ENCODE measurements around the gene CCDC47. TPM values are rescaled to one million over a fixed set of nuclear protein-coding genes. Genes with fewer than 3 reads are reported as not detected.

CCDC47 gene
- total RNA-seq, 1 donor from 2014 or later = 92.8 TPM

DNA sequence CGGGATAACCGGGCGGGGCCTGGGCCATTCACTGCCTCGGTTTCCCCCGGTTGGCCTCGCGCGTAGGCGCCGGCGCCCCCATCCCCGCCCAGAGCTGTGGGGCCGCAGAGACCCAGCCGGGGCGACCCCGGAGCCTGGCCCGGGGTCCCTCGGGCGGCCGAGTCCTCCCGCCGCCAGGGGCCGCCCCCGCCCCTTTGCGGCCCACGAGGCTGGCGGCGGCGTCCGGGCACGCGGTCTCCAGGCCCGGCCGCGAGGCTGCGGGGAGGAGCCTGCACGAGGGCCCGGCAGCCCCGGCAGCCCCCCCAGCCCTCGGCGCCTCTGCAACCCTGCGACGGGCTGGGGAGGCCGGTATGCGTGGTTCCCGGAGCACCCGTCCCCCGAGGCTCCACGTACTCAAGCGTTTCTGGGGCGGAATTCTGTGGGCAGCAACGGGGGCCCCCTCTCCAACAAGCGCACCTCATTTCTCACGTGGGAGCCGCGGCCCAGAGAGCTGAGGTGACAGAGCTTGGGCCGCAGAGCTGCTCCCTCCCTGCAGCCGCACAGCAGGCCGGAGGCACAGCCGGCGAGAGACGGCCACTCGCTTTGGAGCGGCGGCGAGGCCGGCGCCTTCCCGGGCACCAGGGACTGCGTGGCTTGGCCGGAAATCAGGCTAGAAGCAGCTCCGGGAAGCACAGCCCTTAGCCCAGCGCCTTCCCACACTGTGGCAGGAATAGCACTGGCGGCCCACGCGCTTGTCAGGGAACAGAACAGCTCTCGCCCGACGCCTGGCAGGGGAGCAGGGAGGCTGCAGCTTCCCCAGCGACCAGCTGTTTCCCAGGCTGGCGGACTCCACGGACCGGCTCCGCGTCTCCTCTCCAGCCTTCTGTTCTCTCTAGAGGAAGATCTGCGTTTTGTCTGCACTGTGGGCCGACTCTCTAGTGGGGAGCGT is 72.6 kb downstream of the CCDC47 start:
- peaks cover 11% of the 10 kb centered on the region for H3K4me1 ChIP-seq (ENCODE audit: insufficient read depth, low read length)
- no peak for TF ChIP-seq EZH2 (IDR thresholded peaks at IDR 0.05; ENCODE audit: insufficient read depth, low read length)
- TF ChIP-seq, protein P1, sequence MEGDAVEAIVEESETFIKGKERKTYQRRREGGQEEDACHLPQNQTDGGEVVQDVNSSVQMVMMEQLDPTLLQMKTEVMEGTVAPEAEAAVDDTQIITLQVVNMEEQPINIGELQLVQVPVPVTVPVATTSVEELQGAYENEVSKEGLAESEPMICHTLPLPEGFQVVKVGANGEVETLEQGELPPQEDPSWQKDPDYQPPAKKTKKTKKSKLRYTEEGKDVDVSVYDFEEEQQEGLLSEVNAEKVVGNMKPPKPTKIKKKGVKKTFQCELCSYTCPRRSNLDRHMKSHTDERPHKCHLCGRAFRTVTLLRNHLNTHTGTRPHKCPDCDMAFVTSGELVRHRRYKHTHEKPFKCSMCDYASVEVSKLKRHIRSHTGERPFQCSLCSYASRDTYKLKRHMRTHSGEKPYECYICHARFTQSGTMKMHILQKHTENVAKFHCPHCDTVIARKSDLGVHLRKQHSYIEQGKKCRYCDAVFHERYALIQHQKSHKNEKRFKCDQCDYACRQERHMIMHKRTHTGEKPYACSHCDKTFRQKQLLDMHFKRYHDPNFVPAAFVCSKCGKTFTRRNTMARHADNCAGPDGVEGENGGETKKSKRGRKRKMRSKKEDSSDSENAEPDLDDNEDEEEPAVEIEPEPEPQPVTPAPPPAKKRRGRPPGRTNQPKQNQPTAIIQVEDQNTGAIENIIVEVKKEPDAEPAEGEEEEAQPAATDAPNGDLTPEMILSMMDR (IDR thresholded peaks at IDR 0.05; ENCODE audit: insufficient read depth, low read depth, low read length) = no peak
- H2AFZ ChIP-seq (ENCODE audit: low read depth, low read length) = peak overlapping the region; percentile 60
- peaks cover 4% of the 10 kb centered on the region for H3K79me2 ChIP-seq (ENCODE audit: insufficient read depth, low read length)
- Mint-ChIP-seq H3K36me3 (ENCODE audit: low read depth, unreplicated experiment) (peaks cover 19% of the 10 kb centered on the region), H3K27me3 (ENCODE audit: low read depth, unreplicated experiment) (no peaks in the 10 kb centered on the region), H3K9me3 (ENCODE audit: unreplicated experiment) (peaks cover 2% of the 10 kb centered on the region), H3K27ac (ENCODE audit: unreplicated experiment) (peak overlapping the region; percentile 34), H3K4me3 (ENCODE audit: unreplicated experiment) (peak overlapping the region; percentile 79), H3K4me1 (ENCODE audit: low read depth, unreplicated experiment) (peaks cover 4% of the 10 kb centered on the region)
- DNase-seq (ENCODE audit: low read depth) = peak; percentile 50
- H3K4me3 ChIP-seq (ENCODE audit: insufficient read depth, low read depth, low read length) = peak overlapping the region; percentile 33
- peaks cover 4% of the 10 kb centered on the region for H3K36me3 ChIP-seq (ENCODE audit: insufficient read depth, low read length)
- FAIRE-seq = no peak
- H3K27me3 ChIP-seq (ENCODE audit: insufficient read depth, low read length) = no peaks in the 10 kb centered on the region
- peak overlapping the region; percentile 90 for H3K4me2 ChIP-seq (ENCODE audit: low read length)
- peak overlapping the region; percentile 60 for H3K9ac ChIP-seq (ENCODE audit: low read length)
- no peak overlapping the region for H3K27ac ChIP-seq (ENCODE audit: low read depth, low read length)
- peaks cover 34% of the 10 kb centered on the region for H4K20me1 ChIP-seq (ENCODE audit: insufficient read depth, low read length)
- no peaks in the 10 kb centered on the region for H3K9me3 ChIP-seq (ENCODE audit: insufficient read depth, low read depth, low read length)

GRCh38 chr17:63699638-63700527 is 73.5 kb downstream of the CCDC47 start, which contains the start of gene LIMD2:
LIMD2 (minus strand) TSS chr17:63700125; CDS start chr17:63699298, 827 bp downstream.
- Mint-ChIP-seq H3K36me3 (ENCODE audit: low read depth, unreplicated experiment) (peaks cover 15% of the 10 kb centered on the region), H3K27me3 (ENCODE audit: low read depth, unreplicated experiment) (no peaks in the 10 kb centered on the region), H3K4me1 (ENCODE audit: low read depth, unreplicated experiment) (peaks cover 4% of the 10 kb centered on the region), H3K27ac (ENCODE audit: unreplicated experiment) (no peak within 1 kb of the TSS), H3K9me3 (ENCODE audit: unreplicated experiment) (peaks cover 2% of the 10 kb centered on the region), H3K4me3 (ENCODE audit: unreplicated experiment) (peak within 1 kb of the TSS; percentile 84)
- Histone ChIP-seq H3K79me2 (ENCODE audit: insufficient read depth, low read length) (peaks cover 4% of the 10 kb centered on the region), H3K9me3 (ENCODE audit: insufficient read depth, low read depth, low read length) (no peaks in the 10 kb centered on the region), H3K36me3 (ENCODE audit: insufficient read depth, low read length) (peaks cover 4% of the 10 kb centered on the region), H3K9ac (ENCODE audit: low read length) (peak within 1 kb of the TSS; percentile 68), H4K20me1 (ENCODE audit: insufficient read depth, low read length) (peaks cover 35% of the 10 kb centered on the region), H3K4me2 (ENCODE audit: low read length) (peak within 1 kb of the TSS; percentile 90), H3K4me1 (ENCODE audit: insufficient read depth, low read length) (peaks cover 11% of the 10 kb centered on the region), H2AFZ (ENCODE audit: low read depth, low read length) (peak within 1 kb of the TSS; percentile 60), H3K4me3 (ENCODE audit: insufficient read depth, low read depth, low read length) (peak within 1 kb of the TSS; percentile 61), H3K27ac (ENCODE audit: low read depth, low read length) (peak within 1 kb of the TSS; percentile 2), H3K27me3 (ENCODE audit: insufficient read depth, low read length) (no peaks in the 10 kb centered on the region)
- TF ChIP-seq, protein P1 (IDR thresholded peaks at IDR 0.05; ENCODE audit: insufficient read depth, low read depth, low read length) = no peak
- TF ChIP-seq EZH2 (IDR thresholded peaks at IDR 0.05; ENCODE audit: insufficient read depth, low read length) = no peak
- no peak for DNase-seq (ENCODE audit: low read depth)
- FAIRE-seq = no peak
